Measurements from ENCODE around the gene KCNF1.

KCNF1 gene

GRCh38 chr2:10919771-10920621 lies 8.3 kb downstream of the KCNF1 start:
- TF ChIP-seq CTCF (conservative IDR thresholded peaks at IDR 0.05; ENCODE audit: low read depth, low read length): no peak
- DNase-seq (ENCODE audit: low read depth): no peak
- no peak overlapping the region for H3K4me3 ChIP-seq (ENCODE audit: low read length)

- no peak for DNase-seq (ENCODE audit: low read depth)
- H3K4me3 ChIP-seq (ENCODE audit: low read length): no peak overlapping the region
- no peak for TF ChIP-seq CTCF (conservative IDR thresholded peaks at IDR 0.05; ENCODE audit: low read depth, low read length)
Measured at GRCh38 chr2:10920764-10921388, 9.1 kb downstream of the KCNF1 start.

- no peak for TF ChIP-seq CTCF (conservative IDR thresholded peaks at IDR 0.05; ENCODE audit: low read depth, low read length)
- no peak overlapping the region for H3K4me3 ChIP-seq (ENCODE audit: low read length)
- DNase-seq (ENCODE audit: low read depth): no peak
Measured at GRCh38 chr2:10921525-10921924, 9.8 kb downstream of the KCNF1 start.

- H3K4me3 ChIP-seq (ENCODE audit: low read length): no peak overlapping the region
- no peak for DNase-seq (ENCODE audit: low read depth)
- TF ChIP-seq CTCF (conservative IDR thresholded peaks at IDR 0.05; ENCODE audit: low read depth, low read length): no peak
Measured at GRCh38 chr2:10922307-10923007, 10.7 kb downstream of the KCNF1 start.

GRCh38 chr2:10923008-10923375 lies 11.3 kb downstream of the KCNF1 start:
- H3K4me3 ChIP-seq (ENCODE audit: low read length): no peak overlapping the region
- no peak for TF ChIP-seq CTCF (conservative IDR thresholded peaks at IDR 0.05; ENCODE audit: low read depth, low read length)
- no peak for DNase-seq (ENCODE audit: low read depth)

GRCh38 chr2:10923965-10924364 lies 12.2 kb downstream of the KCNF1 start:
- DNase-seq (ENCODE audit: low read depth): no peak
- H3K4me3 ChIP-seq (ENCODE audit: low read length): no peak overlapping the region
- TF ChIP-seq CTCF (conservative IDR thresholded peaks at IDR 0.05; ENCODE audit: low read depth, low read length): no peak

Measured in retinal pigment epithelial cell (primary cell).